HEK293 (cell line): Measurements from ENCODE around the gene CERS4.

Source experiments
- CTCF ChIA-PET: fragments of 350-600 bp; formaldehyde crosslinking; extraction: SDS; loops from one replicate; lab custom pipeline; 2021; ENCODE audit warnings: antibody characterized with exemption; lab: Yijun Ruan, JAX
- POLR2A ChIA-PET: fragments of 300-600 bp; formaldehyde crosslinking; extraction: SDS; loops from one replicate; lab custom pipeline; 2020; ENCODE audit warnings: antibody characterized with exemption, inconsistent platforms; lab: Yijun Ruan, JAX
- H3K27ac ChIP-seq: fragments of 200-500 bp; sonication (Bioruptor generic); 2 replicates; pipeline ENCODE4 v1.5.1; 2014; ENCODE audit warnings: low read depth, low read length, control low read depth, inconsistent platforms; ENCODE audit errors: extremely low read depth
- H3K36me3 ChIP-seq, 2 experiments: fragments of 200-500 bp in 1 of 2; sonication (Bioruptor generic) in 1 of 2; 1 replicate in 1 of 2; 2 replicates in 1 of 2; pipeline ENCODE4 v1.5.1; 2014 to 2017; ENCODE audit warnings: inconsistent platforms in 2 of 2, low read length in 2 of 2; ENCODE audit not compliant: control insufficient read depth in 2 of 2, insufficient read depth in 1 of 2
- H3K4me1 ChIP-seq: fragments of 200-500 bp; sonication (Bioruptor generic); 2 replicates; pipeline ENCODE4 v1.5.1; 2014; ENCODE audit warnings: mild to moderate bottlenecking, low read length, inconsistent platforms; ENCODE audit not compliant: control insufficient read depth, insufficient read depth
- H3K4me3 ChIP-seq: 2 replicates; pipeline ENCODE4 v1.5.1; 2011; ENCODE audit warnings: low read depth, mild to moderate bottlenecking, control low read depth, low read length, moderate library complexity
- H3K9me3 ChIP-seq: fragments of 200-500 bp; sonication (Bioruptor generic); 2 replicates; pipeline ENCODE4 v1.5.1; 2014; ENCODE audit warnings: low read depth, low read length, inconsistent platforms; ENCODE audit not compliant: control insufficient read depth, insufficient read depth
- BCL11B ChIP-seq: fragments of 450-650 bp; formaldehyde crosslinking; IDR thresholded peaks from 2 replicates; pipeline ENCODE4 v1.5.1; 2016; ENCODE audit warnings: low read depth, missing biosample characterization, missing genetic modification characterization
- MEIS1 ChIP-seq: sonication (generic); formaldehyde crosslinking; IDR thresholded peaks from 2 replicates; pipeline ENCODE4 v1.8.1; 2022; ENCODE audit warnings: missing genetic modification reagents, mild to moderate bottlenecking, borderline replicate concordance
- YY1 ChIP-seq: fragments of 450-650 bp; formaldehyde crosslinking; IDR thresholded peaks from 2 replicates; pipeline ENCODE4 v1.5.1; 2018; ENCODE audit warnings: missing biosample characterization, missing genetic modification characterization
- ZFP69B ChIP-seq: fragments of 450-650 bp; formaldehyde crosslinking; IDR thresholded peaks from 2 replicates; pipeline ENCODE4 v1.5.1; 2016; ENCODE audit warnings: missing biosample characterization, missing genetic modification characterization
- ZNF121 ChIP-seq: fragments of 450-650 bp; formaldehyde crosslinking; IDR thresholded peaks from 2 replicates; pipeline ENCODE4 v1.5.1; 2016; ENCODE audit warnings: missing biosample characterization, missing genetic modification characterization
- ZNF157 ChIP-seq: fragments of 450-650 bp; formaldehyde crosslinking; IDR thresholded peaks from 2 replicates; pipeline ENCODE4 v1.5.1; 2016; ENCODE audit warnings: missing biosample characterization, missing genetic modification characterization
- ZNF202 ChIP-seq: fragments of 450-650 bp; formaldehyde crosslinking; IDR thresholded peaks from 2 replicates; pipeline ENCODE4 v1.5.1; 2016; ENCODE audit warnings: missing biosample characterization, missing genetic modification characterization, borderline replicate concordance
- ZNF211 ChIP-seq: fragments of 450-650 bp; formaldehyde crosslinking; IDR thresholded peaks from 2 replicates; pipeline ENCODE4 v1.5.1; 2016; ENCODE audit warnings: low read depth, missing biosample characterization, missing genetic modification characterization
- ZNF266 ChIP-seq: fragments of 450-650 bp; formaldehyde crosslinking; IDR thresholded peaks from 2 replicates; pipeline ENCODE4 v1.5.1; 2016; ENCODE audit warnings: missing biosample characterization, missing genetic modification characterization, low read depth
- ZNF37A ChIP-seq: fragments of 450-650 bp; IDR thresholded peaks from 2 replicates; pipeline ENCODE4 v1.5.1; 2018; ENCODE audit warnings: missing biosample characterization, missing genetic modification characterization
- ZNF473 ChIP-seq: fragments of 450-650 bp; formaldehyde crosslinking; IDR thresholded peaks from 2 replicates; pipeline ENCODE4 v1.5.1; 2017; ENCODE audit warnings: missing biosample characterization, missing genetic modification characterization
- ZNF558 ChIP-seq: fragments of 450-650 bp; formaldehyde crosslinking; IDR thresholded peaks from 2 replicates; pipeline ENCODE4 v1.5.1; 2016; ENCODE audit warnings: missing biosample characterization, missing genetic modification characterization
- ZNF561 ChIP-seq: fragments of 450-650 bp; IDR thresholded peaks from 2 replicates; pipeline ENCODE4 v1.5.1; 2018; ENCODE audit warnings: missing biosample characterization, missing genetic modification characterization, borderline replicate concordance
- ZNF660 ChIP-seq: fragments of 450-650 bp; IDR thresholded peaks from 2 replicates; pipeline ENCODE4 v1.5.1; 2018; ENCODE audit warnings: missing biosample characterization, mild to moderate bottlenecking, missing genetic modification characterization
- ZNF768 ChIP-seq: fragments of 450-650 bp; formaldehyde crosslinking; IDR thresholded peaks from 2 replicates; pipeline ENCODE4 v1.5.1; 2018; ENCODE audit warnings: missing biosample characterization, mild to moderate bottlenecking, missing genetic modification characterization
- ZNF777 ChIP-seq: fragments of 450-650 bp; formaldehyde crosslinking; IDR thresholded peaks from 2 replicates; pipeline ENCODE4 v1.5.1; 2017; ENCODE audit warnings: missing biosample characterization, missing genetic modification characterization, borderline replicate concordance
- ZNF791 ChIP-seq: fragments of 450-650 bp; formaldehyde crosslinking; IDR thresholded peaks from 2 replicates; pipeline ENCODE4 v1.5.1; 2016; ENCODE audit warnings: missing biosample characterization, missing genetic modification characterization
- ZNF837 ChIP-seq: fragments of 450-650 bp; formaldehyde crosslinking; IDR thresholded peaks from 2 replicates; pipeline ENCODE4 v1.5.1; 2016; ENCODE audit warnings: missing biosample characterization, missing genetic modification characterization
- TF ChIP-seq, protein P1 (sequence below): fragments of 450-650 bp; formaldehyde crosslinking; IDR thresholded peaks from 2 replicates; pipeline ENCODE4 v1.5.1; 2016; ENCODE audit warnings: missing biosample characterization, missing genetic modification characterization
- TF ChIP-seq, protein P2 (sequence below): fragments of 450-650 bp; formaldehyde crosslinking; IDR thresholded peaks from 2 replicates; pipeline ENCODE4 v1.5.1; 2016; ENCODE audit warnings: missing biosample characterization, missing genetic modification characterization
- TF ChIP-seq, protein P3 (sequence below): fragments of 450-650 bp; formaldehyde crosslinking; IDR thresholded peaks from 2 replicates; pipeline ENCODE4 v1.5.1; 2016; ENCODE audit warnings: missing biosample characterization, missing genetic modification characterization
- TF ChIP-seq, protein P4 (sequence below): fragments of 450-650 bp; formaldehyde crosslinking; IDR thresholded peaks from 2 replicates; pipeline ENCODE4 v1.5.1; 2016; ENCODE audit warnings: missing biosample characterization, missing genetic modification characterization, borderline replicate concordance
- TF ChIP-seq, protein P5 (sequence below): fragments of 450-650 bp; formaldehyde crosslinking; IDR thresholded peaks from 2 replicates; pipeline ENCODE4 v1.5.1; 2017; ENCODE audit warnings: missing biosample characterization, missing genetic modification characterization

Gene CERS4

DNA sequence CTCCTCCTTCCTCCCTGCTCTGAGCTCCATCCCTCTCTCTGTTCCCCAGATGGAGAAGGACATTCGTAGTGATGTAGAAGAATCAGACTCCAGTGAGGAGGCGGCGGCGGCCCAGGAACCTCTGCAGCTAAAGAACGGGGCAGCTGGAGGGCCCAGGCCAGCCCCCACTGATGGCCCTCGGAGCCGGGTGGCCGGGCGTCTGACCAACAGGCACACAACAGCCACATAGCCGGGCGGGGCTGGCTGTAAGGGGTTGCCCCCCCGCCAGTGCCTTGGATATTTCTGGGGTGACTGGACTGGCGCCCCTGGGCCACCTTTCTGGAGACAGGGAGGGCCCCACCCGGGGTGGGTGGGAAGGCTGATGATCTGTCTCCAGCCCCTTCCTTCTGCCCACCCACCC lies 52.7 kb downstream of the CERS4 start (continued):
- TF ChIP-seq ZNF473 (tag by site-specific recombination) (no peak), ZNF121 (no peak), ZNF561 (no peak), ZNF202 (tag by site-specific recombination) (no peak), ZNF558 (tag by site-specific recombination) (no peak), ZNF791 (tag by site-specific recombination) (no peak)
- TF ChIP-seq, protein P1, sequence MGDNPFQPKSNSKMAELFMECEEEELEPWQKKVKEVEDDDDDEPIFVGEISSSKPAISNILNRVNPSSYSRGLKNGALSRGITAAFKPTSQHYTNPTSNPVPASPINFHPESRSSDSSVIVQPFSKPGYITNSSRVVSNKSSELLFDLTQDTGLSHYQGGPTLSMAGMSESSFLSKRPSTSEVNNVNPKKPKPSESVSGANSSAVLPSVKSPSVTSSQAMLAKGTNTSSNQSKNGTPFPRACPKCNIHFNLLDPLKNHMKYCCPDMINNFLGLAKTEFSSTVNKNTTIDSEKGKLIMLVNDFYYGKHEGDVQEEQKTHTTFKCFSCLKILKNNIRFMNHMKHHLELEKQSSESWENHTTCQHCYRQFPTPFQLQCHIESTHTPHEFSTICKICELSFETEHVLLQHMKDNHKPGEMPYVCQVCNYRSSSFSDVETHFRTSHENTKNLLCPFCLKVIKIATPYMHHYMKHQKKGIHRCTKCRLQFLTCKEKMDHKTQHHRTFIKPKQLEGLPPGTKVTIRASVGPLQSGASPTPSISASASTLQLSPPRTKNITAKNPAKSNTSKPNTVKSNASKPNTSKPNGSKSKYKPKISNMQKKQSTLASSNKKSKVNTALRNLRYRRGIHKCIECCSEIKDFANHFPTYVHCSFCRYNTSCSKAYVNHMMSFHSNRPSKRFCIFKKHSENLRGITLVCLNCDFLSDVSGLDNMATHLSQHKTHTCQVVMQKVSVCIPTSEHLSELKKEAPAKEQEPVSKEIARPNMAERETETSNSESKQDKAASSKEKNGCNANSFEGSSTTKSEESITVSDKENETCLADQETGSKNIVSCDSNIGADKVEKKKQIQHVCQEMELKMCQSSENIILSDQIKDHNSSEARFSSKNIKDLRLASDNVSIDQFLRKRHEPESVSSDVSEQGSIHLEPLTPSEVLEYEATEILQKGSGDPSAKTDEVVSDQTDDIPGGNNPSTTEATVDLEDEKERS (tag by site-specific recombination) = no peak
- TF ChIP-seq, protein P2, sequence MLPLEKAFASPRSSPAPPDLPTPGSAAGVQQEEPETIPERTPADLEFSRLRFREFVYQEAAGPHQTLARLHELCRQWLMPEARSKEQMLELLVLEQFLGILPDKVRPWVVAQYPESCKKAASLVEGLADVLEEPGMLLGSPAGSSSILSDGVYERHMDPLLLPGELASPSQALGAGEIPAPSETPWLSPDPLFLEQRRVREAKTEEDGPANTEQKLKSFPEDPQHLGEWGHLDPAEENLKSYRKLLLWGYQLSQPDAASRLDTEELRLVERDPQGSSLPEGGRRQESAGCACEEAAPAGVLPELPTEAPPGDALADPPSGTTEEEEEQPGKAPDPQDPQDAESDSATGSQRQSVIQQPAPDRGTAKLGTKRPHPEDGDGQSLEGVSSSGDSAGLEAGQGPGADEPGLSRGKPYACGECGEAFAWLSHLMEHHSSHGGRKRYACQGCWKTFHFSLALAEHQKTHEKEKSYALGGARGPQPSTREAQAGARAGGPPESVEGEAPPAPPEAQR = no peak
- TF ChIP-seq, protein P3, sequence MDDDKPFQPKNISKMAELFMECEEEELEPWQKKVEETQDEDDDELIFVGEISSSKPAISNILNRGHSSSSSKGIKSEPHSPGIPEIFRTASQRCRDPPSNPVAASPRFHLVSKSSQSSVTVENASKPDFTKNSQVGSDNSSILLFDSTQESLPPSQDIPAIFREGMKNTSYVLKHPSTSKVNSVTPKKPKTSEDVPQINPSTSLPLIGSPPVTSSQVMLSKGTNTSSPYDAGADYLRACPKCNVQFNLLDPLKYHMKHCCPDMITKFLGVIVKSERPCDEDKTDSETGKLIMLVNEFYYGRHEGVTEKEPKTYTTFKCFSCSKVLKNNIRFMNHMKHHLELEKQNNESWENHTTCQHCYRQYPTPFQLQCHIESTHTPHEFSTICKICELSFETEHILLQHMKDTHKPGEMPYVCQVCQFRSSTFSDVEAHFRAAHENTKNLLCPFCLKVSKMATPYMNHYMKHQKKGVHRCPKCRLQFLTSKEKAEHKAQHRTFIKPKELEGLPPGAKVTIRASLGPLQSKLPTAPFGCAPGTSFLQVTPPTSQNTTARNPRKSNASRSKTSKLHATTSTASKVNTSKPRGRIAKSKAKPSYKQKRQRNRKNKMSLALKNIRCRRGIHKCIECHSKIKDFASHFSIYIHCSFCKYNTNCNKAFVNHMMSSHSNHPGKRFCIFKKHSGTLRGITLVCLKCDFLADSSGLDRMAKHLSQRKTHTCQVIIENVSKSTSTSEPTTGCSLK = no peak
- TF ChIP-seq, all 188 proteins: peak for 0

DNA sequence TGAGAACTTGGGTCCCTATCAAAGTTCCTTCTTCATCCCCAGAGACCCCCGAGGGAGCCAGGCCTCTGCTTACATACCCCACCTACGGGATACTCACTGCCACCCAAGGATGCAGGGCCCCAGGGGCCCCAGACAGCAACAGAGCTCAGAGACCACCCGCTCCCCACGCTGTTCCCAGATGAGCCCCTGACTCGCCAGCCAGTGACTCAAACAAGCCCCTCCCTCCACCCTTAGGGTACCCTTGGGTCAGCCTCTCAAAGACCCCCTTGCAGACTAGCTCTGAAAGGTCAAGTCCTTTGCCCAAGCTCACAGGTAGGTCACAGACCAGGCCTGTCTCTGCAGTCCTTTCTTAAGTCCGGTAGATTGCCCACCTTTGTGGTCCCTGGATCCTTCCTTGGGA lies 53.3 kb downstream of the CERS4 start:
- no peak for TF ChIP-seq ZNF37A
- TF ChIP-seq YY1 (tag by site-specific recombination) = no peak
- no peak for TF ChIP-seq MEIS1 (CRISPR knock-in tag)
- no peak for TF ChIP-seq ZNF837
- TF ChIP-seq, protein P1 (tag by site-specific recombination) = no peak
- TF ChIP-seq ZNF768 = no peak
- TF ChIP-seq ZFP69B = no peak
- TF ChIP-seq, protein P4, sequence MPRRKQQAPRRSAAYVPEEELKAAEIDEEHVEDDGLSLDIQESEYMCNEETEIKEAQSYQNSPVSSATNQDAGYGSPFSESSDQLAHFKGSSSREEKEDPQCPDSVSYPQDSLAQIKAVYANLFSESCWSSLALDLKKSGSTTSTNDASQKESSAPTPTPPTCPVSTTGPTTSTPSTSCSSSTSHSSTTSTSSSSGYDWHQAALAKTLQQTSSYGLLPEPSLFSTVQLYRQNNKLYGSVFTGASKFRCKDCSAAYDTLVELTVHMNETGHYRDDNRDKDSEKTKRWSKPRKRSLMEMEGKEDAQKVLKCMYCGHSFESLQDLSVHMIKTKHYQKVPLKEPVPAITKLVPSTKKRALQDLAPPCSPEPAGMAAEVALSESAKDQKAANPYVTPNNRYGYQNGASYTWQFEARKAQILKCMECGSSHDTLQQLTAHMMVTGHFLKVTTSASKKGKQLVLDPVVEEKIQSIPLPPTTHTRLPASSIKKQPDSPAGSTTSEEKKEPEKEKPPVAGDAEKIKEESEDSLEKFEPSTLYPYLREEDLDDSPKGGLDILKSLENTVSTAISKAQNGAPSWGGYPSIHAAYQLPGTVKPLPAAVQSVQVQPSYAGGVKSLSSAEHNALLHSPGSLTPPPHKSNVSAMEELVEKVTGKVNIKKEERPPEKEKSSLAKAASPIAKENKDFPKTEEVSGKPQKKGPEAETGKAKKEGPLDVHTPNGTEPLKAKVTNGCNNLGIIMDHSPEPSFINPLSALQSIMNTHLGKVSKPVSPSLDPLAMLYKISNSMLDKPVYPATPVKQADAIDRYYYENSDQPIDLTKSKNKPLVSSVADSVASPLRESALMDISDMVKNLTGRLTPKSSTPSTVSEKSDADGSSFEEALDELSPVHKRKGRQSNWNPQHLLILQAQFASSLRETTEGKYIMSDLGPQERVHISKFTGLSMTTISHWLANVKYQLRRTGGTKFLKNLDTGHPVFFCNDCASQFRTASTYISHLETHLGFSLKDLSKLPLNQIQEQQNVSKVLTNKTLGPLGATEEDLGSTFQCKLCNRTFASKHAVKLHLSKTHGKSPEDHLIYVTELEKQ = no peak
- TF ChIP-seq ZNF157 (tag by site-specific recombination) = no peak
- TF ChIP-seq, protein P5, sequence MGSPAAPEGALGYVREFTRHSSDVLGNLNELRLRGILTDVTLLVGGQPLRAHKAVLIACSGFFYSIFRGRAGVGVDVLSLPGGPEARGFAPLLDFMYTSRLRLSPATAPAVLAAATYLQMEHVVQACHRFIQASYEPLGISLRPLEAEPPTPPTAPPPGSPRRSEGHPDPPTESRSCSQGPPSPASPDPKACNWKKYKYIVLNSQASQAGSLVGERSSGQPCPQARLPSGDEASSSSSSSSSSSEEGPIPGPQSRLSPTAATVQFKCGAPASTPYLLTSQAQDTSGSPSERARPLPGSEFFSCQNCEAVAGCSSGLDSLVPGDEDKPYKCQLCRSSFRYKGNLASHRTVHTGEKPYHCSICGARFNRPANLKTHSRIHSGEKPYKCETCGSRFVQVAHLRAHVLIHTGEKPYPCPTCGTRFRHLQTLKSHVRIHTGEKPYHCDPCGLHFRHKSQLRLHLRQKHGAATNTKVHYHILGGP (tag by site-specific recombination) = no peak
- TF ChIP-seq ZNF266 (tag by site-specific recombination) = no peak
- no peak for TF ChIP-seq BCL11B (tag by site-specific recombination)
- TF ChIP-seq ZNF660 (tag by site-specific recombination) = no peak
- no peak for TF ChIP-seq ZNF211 (tag by site-specific recombination)
- TF ChIP-seq ZNF777 = no peak
- ChIA-PET POLR2A (interaction anchor here (0.7 kb wide), 1 partner anchor 318 kb away, joined by 3 read pairs; no protein-coding TSS in a partner anchor), CTCF (no interaction called here)
- Histone ChIP-seq H3K36me3 (peaks cover 0 to 6% of the 10 kb centered on the region in 2 experiments; a peak in 1 of 3 replicates), H3K27ac (no peak overlapping the region), H3K9me3 (no peaks in the 10 kb centered on the region), H3K4me3 (no peak overlapping the region), H3K4me1 (no peaks in the 10 kb centered on the region)
